IPS-NIHi7 (cell line): ENCODE data around the gene PAM.
"Not testable (repeated sequence)": the region's sequence is repeated elsewhere in the genome, so short reads cannot be mapped to it uniquely, and the experiment has no call there.

Source experiments
- DNase-seq: peaks from one replicate; pipeline ENCODE4 v3.0.0; 2012; ENCODE audit warnings: mixed read lengths; ENCODE audit errors: extremely low spot score

PAM gene

DNA sequence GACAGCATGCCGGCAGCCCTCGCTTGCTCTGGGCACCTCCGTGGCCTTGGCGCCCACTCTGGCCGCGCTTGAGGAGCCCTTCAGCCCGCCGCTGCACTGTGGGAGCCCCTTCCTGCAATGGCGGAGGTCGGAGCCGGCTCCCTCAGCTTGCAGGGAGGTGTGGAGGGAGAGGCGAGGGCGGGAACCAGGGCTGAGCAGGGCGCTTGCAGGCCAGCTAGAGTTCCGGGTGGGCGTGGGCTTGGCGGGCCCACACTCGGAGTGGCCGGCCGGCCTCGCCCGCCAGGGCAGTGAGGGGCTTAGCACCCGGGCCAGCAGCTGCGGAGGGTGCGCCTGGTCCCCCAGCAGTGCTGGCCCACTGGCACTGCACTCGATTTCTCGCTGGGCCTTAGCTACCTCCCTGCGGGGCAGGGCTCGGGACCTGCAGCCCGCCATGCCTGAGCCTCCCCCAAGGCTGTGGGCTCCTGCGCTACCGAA is 3.2 kb upstream of the PAM start:
- DNase-seq = not testable (repeated sequence)

DNA sequence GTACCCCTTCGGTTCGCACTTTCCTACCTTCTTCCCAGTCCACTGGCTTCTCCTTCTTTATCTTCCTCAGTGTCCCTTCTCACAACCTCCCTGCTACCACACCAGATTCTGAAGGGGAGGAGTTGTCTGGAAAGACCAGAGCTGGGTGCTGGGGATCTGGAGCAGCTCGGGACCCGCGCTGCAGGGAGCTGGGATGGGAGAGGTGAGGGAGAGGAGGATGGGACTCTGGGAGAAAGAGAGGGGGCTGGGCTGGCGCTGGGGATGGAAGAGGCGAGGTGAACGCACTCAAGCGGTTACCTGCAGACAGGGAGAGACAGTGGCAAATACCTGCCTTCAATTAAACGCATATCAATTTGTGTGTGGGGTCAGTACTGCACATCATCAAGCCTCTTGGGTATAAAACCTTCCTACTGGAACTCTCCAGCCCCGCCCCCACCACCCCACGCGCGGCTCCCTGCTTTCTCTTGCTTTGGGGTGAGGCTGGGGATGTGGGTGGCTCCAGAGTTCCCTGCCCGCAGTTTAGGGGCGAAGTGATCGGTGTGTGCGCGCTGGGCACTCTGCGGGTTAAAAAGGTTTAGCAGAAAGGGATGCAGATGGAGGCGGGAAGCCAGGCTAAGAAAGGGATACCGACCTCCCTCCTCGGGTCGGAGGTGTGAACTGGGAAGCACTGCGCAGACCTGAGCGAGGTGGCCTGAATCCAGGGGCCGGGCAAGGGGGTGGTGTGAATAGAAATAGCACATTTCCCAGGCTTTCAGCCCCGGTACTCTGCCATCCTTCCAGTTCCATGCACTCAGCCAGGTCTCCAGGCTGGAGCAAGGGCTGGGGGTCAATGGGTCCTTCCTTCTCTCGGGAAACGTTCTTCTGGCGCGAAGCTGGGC is 977 bp upstream of the PAM start:
- DNase-seq = peak; percentile 49

DNA sequence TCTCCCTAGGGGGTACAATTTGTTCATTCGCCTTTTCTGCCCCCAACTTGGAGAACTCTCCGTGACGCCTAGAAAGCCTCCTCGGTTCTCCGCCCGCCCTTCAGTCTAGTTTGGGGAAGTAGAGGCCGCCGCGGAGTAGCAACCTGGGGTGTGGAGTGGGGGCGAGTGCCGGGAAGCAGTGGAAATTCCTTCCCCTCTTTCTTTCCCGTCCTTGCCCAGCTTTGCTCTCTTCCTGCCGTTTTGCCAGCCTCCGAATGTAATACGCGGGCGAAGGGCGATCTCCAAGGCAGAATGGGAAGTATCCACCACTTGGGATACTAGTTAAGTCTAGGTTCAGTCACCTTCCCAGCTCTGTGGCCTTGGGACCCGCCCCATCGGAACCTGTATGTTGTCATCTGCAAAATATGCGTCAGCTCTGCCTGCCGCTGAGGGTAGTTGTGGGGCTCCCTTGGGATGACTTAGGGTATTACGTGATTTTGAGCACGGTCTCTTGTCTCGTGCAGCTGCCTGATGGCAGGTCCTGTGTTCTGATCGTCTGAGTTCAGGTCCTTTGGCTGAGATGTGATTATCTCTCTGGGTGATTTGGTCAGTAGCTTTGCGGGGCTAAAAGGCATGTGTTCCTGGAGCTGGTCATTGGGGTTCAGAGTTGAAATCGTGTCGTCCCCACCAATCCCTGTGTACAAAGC is 724 bp downstream of the PAM start:
- DNase-seq = peak; percentile 55

DNA sequence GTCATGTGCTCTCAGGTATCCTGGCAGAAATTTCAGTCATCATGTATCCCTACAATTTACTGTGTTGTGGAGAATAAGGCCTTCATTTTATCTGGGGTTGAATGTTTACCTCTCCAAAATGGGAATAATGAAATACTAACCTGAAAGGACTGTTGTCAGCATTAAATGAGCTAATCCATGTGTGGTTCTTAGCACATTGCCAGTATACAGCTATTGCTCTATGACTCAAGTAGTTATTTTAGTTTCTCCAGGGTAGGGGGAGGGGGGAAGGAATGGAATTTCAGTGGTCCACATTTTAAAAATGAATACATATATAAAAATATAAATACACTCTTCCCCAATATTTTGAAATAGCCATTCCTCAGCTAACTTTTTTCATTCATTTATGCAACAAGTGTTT is 3.5 kb downstream of the PAM start:
- DNase-seq = no peak

DNA sequence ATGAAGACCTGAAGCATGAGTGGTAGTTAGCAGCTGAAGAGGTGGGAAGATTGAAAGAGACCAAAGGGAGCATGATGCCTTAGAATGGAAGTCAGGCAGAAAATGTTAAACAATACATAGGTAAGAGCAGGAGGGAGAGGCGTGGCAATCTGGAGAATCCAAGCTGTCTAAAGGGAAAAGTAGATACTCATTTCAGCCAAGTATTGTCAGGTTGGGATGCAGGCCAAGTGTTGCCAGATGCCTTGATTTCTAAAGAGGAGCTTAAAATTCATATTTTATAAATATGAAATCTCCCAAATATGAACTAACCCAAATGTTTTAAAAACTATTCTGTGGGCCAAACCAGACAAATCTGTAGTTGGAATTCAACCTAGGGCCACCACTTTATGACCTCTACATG is 4.2 kb downstream of the PAM start:
- no peak for DNase-seq

DNA sequence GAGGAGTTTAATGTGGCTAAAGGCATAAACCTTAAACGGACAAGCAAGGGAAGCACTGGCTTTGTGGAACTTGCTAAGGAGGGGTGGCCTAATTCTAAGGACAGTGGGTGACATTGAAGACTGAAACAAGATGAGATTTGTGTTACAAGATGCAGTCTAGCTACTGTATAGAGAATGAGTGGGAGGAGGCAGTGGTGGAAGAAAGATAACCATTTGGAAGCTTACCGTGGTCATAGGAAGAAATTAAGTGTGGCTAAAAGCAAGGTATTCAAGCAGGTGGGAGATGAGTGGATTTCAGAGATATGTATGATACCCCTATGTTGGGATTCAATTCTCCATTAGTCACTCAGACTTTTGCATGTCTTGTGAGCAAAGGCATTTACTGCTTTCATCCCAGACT is 4.6 kb downstream of the PAM start:
- no peak for DNase-seq

DNA sequence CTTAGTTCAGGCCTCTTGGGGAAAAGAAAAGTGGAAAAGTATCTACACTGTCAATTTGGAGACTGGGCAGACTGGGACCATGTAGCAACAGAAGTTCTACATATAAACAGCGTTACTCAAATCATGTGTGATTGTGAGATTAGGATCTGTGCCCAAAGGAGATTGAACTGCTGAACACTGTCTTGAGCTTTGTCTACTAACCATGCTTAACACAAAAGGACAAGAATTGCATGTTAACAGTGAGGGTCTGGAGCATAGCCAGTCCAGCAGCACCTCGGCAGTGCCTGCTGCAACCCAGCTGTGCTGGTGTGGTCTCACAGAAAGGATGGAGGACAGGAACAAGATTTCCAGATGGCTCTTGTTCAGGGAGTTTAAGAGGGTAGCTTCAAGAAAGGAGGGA is 5.7 kb downstream of the PAM start:
- DNase-seq = no peak

DNA sequence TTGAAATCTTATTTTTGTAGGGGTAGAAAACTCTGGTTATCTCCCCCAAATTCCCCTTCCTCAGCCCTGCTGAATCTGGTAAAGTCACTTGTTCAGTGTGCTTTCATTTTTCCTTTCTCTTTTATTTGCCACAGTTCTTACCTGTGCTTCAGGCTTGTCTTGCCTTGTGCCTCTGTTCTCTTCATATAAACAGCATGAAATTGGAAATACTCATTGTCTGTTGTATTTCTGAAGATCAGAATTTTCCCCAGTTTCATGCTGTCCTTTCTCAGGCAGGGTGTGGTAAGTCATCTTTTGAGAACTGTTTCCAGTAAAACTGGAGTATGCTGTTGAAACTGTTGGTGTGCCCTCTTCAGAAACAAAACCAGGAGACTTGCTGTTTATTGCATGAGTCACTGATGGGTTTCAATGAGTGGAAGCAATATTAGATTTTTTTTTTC is 7.0 kb downstream of the PAM start:
- no peak for DNase-seq

DNA sequence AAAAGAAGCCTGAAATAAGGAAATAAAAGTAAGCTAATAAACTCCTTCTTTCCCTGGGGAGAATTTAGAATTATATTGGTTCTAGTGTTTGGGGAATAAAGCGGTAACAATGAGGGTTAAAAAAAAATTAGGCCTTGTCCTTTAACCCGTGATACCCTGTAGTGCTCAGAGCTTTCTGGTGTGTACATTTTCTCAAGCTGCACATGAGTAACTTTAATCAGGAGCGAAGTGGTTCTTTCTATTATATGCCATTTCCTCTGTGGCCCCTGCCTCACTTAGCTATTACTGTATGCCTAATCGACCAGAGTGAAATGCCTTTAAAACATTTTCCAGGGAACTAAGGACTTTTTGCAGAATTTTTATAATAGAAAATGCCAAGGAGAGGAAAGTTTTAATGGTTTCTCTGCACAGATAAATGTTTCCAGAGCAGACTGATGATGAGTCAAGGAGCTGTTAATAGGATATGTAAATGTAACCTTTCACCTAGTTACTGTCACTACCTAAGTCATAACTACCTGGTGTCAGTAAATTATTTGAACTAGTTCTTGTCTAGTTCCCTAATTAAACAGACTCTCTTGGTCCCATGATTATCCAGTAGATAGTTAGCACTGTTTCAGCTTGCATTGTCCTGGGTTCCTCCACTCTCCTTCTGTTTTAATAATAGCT is 7.6 kb downstream of the PAM start:
- no peak for DNase-seq

DNA sequence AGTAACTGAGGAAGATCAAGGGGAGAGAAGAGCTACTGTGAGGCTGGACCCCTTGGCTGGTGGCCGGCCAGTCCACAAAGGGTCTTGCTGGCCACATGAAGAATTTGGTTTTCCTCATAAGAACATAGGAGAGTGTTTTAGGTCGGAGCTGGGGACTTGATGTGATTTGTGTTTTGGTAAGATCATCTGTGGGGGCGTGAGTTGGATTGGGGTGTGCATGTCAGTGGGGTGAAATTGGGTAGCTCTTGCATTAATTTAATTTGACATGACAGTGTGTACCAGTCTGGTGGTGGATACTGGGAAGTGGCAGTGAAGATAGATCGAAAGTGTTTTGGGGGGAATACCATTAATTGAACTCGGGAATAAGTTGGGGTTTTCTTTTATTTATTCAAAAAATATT is 8.6 kb downstream of the PAM start:
- DNase-seq = no peak

DNA sequence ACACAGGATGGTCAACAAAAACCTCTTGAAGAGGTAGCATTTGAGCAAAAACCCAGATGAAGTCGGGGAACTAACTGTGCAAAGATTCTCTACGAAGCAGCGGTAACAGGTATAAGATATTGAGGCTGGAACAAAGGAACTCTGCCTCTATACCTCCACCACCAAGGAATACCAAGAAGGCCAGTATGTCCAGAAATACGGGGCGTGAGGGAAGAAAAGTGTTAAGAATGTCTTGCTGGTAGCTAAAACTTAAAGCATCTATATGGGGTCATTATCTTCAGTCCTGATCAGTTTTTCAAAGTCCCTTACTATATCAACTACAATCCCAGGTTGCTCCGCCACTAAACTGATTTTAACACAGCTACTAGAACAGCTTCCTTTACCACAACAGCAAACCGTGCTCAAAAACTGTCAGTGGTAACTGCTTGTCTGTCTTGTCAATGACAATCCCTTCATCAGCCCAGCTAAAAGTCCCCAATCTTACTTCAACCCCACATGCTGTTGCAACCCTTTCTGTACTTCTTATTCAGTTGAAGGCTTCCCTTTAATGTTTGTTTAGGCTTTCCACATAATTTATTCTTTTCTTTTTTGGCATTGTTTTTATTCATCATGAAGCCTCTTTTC is 9.4 kb downstream of the PAM start:
- no peak for DNase-seq

DNA sequence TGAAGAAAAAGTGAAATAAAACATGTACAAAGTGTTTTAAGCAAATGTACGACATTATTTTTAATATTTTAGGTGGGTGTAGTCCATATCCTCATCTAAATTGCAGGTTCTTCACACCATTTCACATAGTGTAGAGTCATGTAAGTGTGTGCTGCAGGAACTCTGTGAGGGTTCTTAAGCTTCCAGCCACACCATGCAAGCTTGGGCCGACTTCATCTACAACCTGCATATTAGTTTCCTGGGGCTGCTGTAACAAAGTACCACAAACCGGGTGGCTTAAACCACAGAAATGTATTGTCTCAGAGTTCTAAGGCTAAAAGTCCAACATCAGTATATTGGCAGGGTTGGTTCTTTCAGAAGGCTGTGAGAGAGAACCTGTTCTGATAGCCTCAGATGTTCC is 10.2 kb downstream of the PAM start:
- no peak for DNase-seq

DNA sequence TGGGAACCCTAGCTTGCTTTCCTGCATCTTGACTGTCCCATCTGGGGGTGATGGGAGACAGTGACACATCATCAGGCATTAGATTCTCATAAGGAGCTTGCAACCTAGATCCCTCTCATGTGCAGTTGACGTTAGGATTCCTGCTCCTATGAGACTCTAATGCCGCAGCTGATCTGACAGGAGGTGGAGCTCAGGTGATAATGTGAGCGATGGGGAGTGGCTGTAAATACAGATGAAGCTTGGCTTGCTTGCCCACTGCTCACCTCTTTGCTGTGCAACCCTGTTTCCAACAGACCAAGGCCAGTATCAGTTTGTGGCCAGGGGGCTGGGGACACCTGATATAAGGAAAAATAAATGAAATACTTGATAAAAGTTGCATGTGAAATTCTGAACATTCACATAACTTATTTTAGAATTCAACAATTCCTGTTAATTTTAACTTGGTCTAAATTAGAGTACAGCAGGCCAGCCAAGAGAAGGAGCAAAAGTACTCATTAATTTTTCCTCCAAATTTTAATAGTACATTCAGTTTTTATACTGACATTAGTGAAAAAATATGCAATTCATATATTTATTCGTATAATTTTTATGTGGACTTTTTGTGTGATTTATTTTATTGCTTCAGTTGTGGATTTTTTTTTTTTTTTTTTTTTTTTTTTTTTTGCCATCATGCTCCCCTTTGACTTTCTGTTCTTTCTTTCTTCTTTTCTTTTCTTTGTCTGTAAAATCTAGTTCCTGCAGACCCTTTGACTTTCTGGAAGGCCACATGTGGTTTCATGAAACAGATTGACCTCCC is 11.4 kb downstream of the PAM start:
- DNase-seq = no peak

DNA sequence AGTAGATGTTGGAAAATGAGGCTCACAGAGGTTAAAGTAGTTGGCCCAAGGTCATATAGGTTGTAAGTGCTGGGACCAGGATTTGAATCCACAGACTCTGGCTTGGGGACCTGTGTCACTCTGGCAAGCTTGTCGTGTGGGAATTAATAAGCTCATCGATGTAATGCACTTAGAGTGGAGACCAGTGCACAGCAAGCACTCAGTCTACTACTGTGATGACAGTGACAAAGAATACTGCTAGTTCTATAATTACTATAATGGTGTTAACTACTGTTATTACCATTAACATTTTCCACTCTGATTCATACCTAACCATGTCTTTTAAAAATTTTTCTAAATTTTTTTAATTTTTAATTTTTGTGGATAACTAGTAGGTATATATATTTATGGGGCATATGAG is 12.8 kb downstream of the PAM start:
- DNase-seq = no peak

DNA sequence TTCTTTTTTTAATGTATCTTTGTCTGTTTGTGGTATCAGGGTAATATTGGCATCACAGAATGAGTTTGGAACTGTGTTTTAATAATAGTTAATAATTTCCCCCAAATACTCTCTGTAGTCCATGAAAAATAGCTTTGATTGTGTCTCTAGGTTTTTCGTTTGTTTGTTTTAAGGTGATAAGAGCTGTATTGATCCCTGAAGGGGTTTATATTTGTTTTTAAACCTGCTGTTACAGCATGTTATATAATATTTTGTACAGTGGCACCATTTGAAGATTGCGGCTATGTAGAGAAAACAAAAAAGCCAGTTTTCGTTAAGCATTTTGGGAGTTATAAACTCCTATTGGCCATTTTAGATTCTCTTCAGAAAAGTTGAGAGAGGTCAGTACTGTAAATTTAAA is 15.7 kb downstream of the PAM start:
- DNase-seq = no peak

DNA sequence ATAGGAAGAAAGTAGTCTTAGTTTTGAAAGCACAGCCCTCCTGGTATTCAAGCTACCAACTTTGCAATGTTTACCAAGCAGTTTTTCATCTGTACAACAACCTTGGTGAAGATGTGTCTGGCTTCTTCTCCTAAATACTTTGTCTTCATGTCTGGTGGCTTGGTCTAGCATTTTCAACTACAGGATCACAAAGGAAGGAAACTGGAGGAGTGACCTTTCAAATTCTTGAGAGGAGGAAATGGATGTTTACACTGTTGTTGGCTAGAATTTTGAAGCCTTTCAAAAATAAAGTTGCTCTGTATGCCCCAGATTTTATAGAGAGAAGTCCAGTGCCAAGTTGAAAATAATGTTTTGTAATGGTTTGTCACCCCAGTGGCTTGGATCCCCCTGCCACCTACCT is 16.3 kb downstream of the PAM start:
- DNase-seq = no peak

DNA sequence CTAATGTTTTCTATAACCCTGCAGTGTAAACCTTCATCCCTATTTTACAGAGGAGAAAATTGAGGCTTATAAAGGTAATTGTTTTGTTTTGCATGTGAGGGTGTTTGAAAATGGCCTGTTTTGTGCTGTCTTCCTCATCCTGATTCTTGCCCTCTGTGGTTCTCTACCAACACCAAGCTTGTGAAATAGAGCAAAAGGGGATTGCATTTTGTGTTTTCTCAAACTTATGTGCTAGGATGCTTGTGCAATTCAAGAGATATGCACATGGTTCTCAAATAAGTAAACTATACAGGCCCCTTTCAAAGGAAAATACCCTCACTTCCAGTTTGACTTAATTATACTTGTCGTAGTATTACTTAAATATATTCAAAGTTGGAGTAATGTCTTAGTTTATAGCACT is 17.2 kb downstream of the PAM start:
- no peak for DNase-seq

DNA sequence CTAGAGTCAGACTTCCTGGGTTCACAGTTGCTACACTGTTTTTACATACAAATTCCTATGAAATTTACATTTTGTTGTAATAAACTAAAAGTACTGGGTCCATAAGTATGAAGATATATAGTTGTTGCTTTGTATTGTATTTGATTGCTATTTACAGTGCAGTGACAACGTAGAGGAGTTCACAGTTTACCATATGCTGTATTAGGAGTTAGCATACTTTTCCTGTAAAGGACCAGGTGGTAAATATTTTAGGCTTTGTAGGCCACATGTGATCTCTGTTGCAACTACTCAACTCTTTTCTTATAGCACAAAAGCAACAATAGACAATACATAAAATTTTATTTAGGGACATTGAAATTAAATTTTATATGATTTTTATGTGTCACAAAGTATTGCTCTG is 18.0 kb downstream of the PAM start:
- no peak for DNase-seq

DNA sequence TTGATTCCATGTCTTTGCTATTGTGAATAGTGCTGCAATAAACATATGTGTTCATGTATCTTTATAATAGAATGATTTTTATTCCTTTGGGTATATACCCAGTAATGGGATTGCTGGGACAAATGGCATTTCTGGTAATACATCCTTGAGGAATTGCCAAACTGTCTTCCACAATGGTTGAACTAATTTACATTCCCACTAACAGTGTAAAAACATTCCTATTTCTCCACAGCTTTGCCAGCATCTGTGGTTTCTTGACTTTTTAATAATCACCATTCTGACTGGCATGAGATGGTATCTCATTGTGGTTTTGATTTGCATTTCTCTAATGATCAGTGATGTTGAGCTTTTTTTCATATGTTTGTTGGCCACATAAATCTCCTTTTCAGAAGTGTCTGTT is 20.7 kb downstream of the PAM start:
- DNase-seq = not testable (repeated sequence)

DNA sequence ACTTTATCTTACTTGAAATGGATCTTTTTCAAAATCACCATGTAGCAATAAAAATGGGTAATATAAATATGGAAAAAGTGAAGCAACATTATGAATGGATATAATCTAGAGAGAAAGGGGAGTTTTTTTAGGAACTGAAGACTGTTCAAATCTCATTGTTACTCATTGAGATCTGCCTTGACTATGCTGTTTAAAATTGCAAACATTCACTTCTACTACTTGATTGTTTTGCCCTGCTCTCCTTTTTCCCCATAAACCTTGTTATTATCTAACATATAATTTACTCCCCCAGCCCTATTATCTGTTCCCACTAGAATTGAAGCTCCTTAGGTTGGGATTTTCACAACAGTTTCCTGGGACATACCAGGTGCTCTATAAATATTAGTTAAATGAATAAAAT is 22.0 kb downstream of the PAM start:
- no peak for DNase-seq

DNA sequence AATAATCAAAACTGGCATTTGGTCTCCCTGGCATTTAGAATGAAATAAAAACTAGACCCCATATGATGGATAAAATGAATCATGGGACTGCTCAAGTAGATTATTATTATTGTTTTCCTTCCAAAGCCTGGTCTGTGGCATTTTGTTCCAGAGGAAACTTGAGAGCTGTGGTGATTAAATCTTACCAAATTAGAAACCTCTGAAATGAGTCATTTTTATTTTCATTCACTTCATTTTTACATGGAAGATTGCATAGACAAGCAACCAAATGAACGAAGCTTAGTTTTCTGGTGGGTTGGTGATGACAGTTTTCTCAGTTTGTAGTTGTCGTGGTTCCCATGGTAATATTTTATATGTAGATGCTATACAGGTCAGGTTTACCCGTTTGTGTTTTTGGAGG is 23.4 kb downstream of the PAM start:
- DNase-seq = no peak
